Stimulated activated naive B cell treated with anti-CD40 and anti-IgM and Interleukin-4, amounts not matched to agents 10 μg/mL and 1 μg/mL and 100 μg/mL, for 72 hours (primary cell): ENCODE data around the gene RALGAPB.
"Not testable (repeated sequence)": the region's sequence is repeated elsewhere in the genome, so short reads cannot be mapped to it uniquely, and the experiment has no call there.

Experiments used
- ATAC-seq, 2 donors: fragments of 150-1000 bp; cut with Tn5 transposase; replicated peaks; 2 replicates each; pipeline ENCODE4 v1.10.0; 2021; ENCODE audit warnings: moderate library complexity in 1 of 2
- DNase-seq: peaks from one replicate; pipeline ENCODE4 v3.0.0; 2021
- H3K27ac Mint-ChIP-seq: one replicate; pipeline ENCODE4 v1.8.0; 2022; ENCODE audit warnings: mild to moderate bottlenecking, mixed read lengths
- H3K27me3 Mint-ChIP-seq, 2 donors: one replicate each; pipeline ENCODE4 v1.8.0; 2022; ENCODE audit warnings: mixed read lengths in 2 of 2
- H3K36me3 Mint-ChIP-seq, 2 donors: one replicate each; pipeline ENCODE4 v1.8.0; 2022; ENCODE audit warnings: mixed read lengths in 2 of 2, mild to moderate bottlenecking in 1 of 2
- H3K4me1 Mint-ChIP-seq, 2 donors: one replicate each; pipeline ENCODE4 v1.8.0; 2022; ENCODE audit warnings: mixed read lengths in 2 of 2, mild to moderate bottlenecking in 1 of 2
- H3K4me3 Mint-ChIP-seq, 2 donors: one replicate each; pipeline ENCODE4 v1.8.0; 2022; ENCODE audit warnings: mild to moderate bottlenecking in 2 of 2, mixed read lengths in 2 of 2, moderate library complexity in 1 of 2
- H3K9me3 Mint-ChIP-seq, 2 donors: one replicate each; pipeline ENCODE4 v1.8.0; 2022; ENCODE audit warnings: mixed read lengths in 2 of 2, mild to moderate bottlenecking in 1 of 2

Gene RALGAPB

GRCh38 chr20:38434770-38435554 is 37.7 kb upstream of the RALGAPB start, which contains the start of gene SNHG17:
TSS of gene SNHG17 (minus strand) at chr20:38435328.
- H3K36me3 Mint-ChIP-seq, result peaks cover 33 to 46% of the 10 kb centered on the region in 2 donors
- H3K4me3 Mint-ChIP-seq, result peak within 1 kb of the TSS; percentile 91 to 92

GRCh38 chr20:38435555-38435939 is 37.1 kb upstream of the RALGAPB start:
- H3K27ac Mint-ChIP-seq, result peak overlapping the region; percentile 98
- ATAC-seq, result peak; percentile 6 to 10
- peaks cover 33 to 45% of the 10 kb centered on the region in 2 donors for H3K36me3 Mint-ChIP-seq
- peaks cover 0 to 12% of the 10 kb centered on the region in 2 donors for H3K27me3 Mint-ChIP-seq
- H3K4me3 Mint-ChIP-seq, result peak overlapping the region; percentile 91 to 92
- DNase-seq, result no peak
- peaks cover 26 to 36% of the 10 kb centered on the region in 2 donors for H3K4me1 Mint-ChIP-seq
- no peaks in the 10 kb centered on the region for H3K9me3 Mint-ChIP-seq

More at GRCh38 chr20:38434770-38435554, 37.7 kb upstream of the RALGAPB start, which contains the start of gene SNHG17:
- no peaks in the 10 kb centered on the region for H3K9me3 Mint-ChIP-seq
- peak within 1 kb of the TSS; percentile 98 for H3K27ac Mint-ChIP-seq
- H3K4me1 Mint-ChIP-seq, result peaks cover 26 to 37% of the 10 kb centered on the region in 2 donors
- DNase-seq (peak; percentile 80), ATAC-seq (peak; percentile 85 to 90)
- peaks cover 0 to 12% of the 10 kb centered on the region in 2 donors for H3K27me3 Mint-ChIP-seq

GRCh38 chr20:38437796-38438195 is 34.8 kb upstream of the RALGAPB start:
- peaks cover 17 to 23% of the 10 kb centered on the region in 2 donors for H3K36me3 Mint-ChIP-seq
- H3K27me3 Mint-ChIP-seq, result peaks cover 13 to 26% of the 10 kb centered on the region in 2 donors
- H3K27ac Mint-ChIP-seq, result no peak overlapping the region
- no peak overlapping the region for H3K4me3 Mint-ChIP-seq
- DNase-seq (no peak), ATAC-seq (no peak)
- peaks cover 13 to 14% of the 10 kb centered on the region in 2 donors for H3K4me1 Mint-ChIP-seq
- H3K9me3 Mint-ChIP-seq, result no peaks in the 10 kb centered on the region

GRCh38 chr20:38441110-38441509 is 31.5 kb upstream of the RALGAPB start:
- not testable (repeated sequence) for H3K4me1 Mint-ChIP-seq, H3K4me3 Mint-ChIP-seq, DNase-seq, H3K36me3 Mint-ChIP-seq, H3K27ac Mint-ChIP-seq, H3K9me3 Mint-ChIP-seq, ATAC-seq
- peaks cover 14 to 29% of the 10 kb centered on the region in 2 donors for H3K27me3 Mint-ChIP-seq

GRCh38 chr20:38441916-38442315 is 30.7 kb upstream of the RALGAPB start:
- Mint-ChIP-seq H3K27me3 (peaks cover 14 to 29% of the 10 kb centered on the region in 2 donors), H3K4me1 (peaks cover 7 to 12% of the 10 kb centered on the region in 2 donors), H3K9me3 (no peaks in the 10 kb centered on the region), H3K4me3 (no peak overlapping the region), H3K36me3 (no peaks in the 10 kb centered on the region), H3K27ac (peak overlapping the region; percentile 56)
- DNase-seq (no peak), ATAC-seq (no peak)

- no peak for ATAC-seq
- Mint-ChIP-seq H3K9me3 (no peaks in the 10 kb centered on the region), H3K27me3 (peaks cover 14 to 16% of the 10 kb centered on the region in 2 donors), H3K36me3 (peaks cover 17 to 23% of the 10 kb centered on the region in 2 donors), H3K27ac (no peak overlapping the region), H3K4me3 (no peak overlapping the region), H3K4me1 (peaks cover 25 to 37% of the 10 kb centered on the region in 2 donors)
- DNase-seq, result no peak
Observed at GRCh38 chr20:38445381-38445796, 27.3 kb upstream of the RALGAPB start.

- ATAC-seq, result no peak
- Mint-ChIP-seq H3K4me1 (peaks cover 30 to 40% of the 10 kb centered on the region in 2 donors), H3K9me3 (no peaks in the 10 kb centered on the region), H3K27ac (peak overlapping the region; percentile 94), H3K36me3 (peaks cover 23 to 29% of the 10 kb centered on the region in 2 donors), H3K27me3 (peaks cover 14 to 16% of the 10 kb centered on the region in 2 donors), H3K4me3 (peak overlapping the region; percentile 86 to 90)
- no peak for DNase-seq
Observed at GRCh38 chr20:38445901-38446425, 26.7 kb upstream of the RALGAPB start.

- DNase-seq (peak; percentile 88), ATAC-seq (peak; percentile 95 to 97)
- H3K4me1 Mint-ChIP-seq, result peaks cover 31 to 43% of the 10 kb centered on the region in 2 donors
- no peaks in the 10 kb centered on the region for H3K9me3 Mint-ChIP-seq
- peaks cover 12 to 14% of the 10 kb centered on the region in 2 donors for H3K27me3 Mint-ChIP-seq
- H3K4me3 Mint-ChIP-seq, result peak overlapping the region; percentile 86 to 90
- peak overlapping the region; percentile 94 for H3K27ac Mint-ChIP-seq
- peaks cover 30 to 35% of the 10 kb centered on the region in 2 donors for H3K36me3 Mint-ChIP-seq
Observed at GRCh38 chr20:38446441-38447209, 26.0 kb upstream of the RALGAPB start.

- no peak for DNase-seq
- Mint-ChIP-seq H3K9me3 (no peaks in the 10 kb centered on the region), H3K36me3 (peaks cover 30 to 39% of the 10 kb centered on the region in 2 donors), H3K4me3 (peak overlapping the region; percentile 86 to 90), H3K27ac (peak overlapping the region; percentile 94), H3K4me1 (peaks cover 31 to 41% of the 10 kb centered on the region in 2 donors), H3K27me3 (peaks cover 6 to 8% of the 10 kb centered on the region in 2 donors)
- no peak for ATAC-seq
Observed at GRCh38 chr20:38447251-38447661, 25.4 kb upstream of the RALGAPB start.

- Mint-ChIP-seq H3K9me3 (no peaks in the 10 kb centered on the region), H3K27ac (peak overlapping the region; percentile 94), H3K36me3 (peaks cover 34 to 44% of the 10 kb centered on the region in 2 donors), H3K27me3 (no peaks in the 10 kb centered on the region), H3K4me1 (peaks cover 31 to 39% of the 10 kb centered on the region in 2 donors), H3K4me3 (peak overlapping the region; percentile 86 to 90)
- DNase-seq (peak; percentile 60), ATAC-seq (peak; percentile 79 to 85)
Observed at GRCh38 chr20:38447931-38448675, 24.5 kb upstream of the RALGAPB start.

- no peak for ATAC-seq
- peak overlapping the region; percentile 20 for H3K27ac Mint-ChIP-seq
- H3K27me3 Mint-ChIP-seq, result no peaks in the 10 kb centered on the region
Observed at GRCh38 chr20:38449046-38449445, 23.6 kb upstream of the RALGAPB start.

GRCh38 chr20:38450412-38450975 is 22.1 kb upstream of the RALGAPB start:
- Mint-ChIP-seq H3K4me1 (peaks cover 41 to 42% of the 10 kb centered on the region in 2 donors), H3K27ac (no peak overlapping the region), H3K4me3 (no peak overlapping the region), H3K27me3 (no peaks in the 10 kb centered on the region), H3K36me3 (peaks cover 34 to 47% of the 10 kb centered on the region in 2 donors), H3K9me3 (no peaks in the 10 kb centered on the region)
- no peak for ATAC-seq
- no peak for DNase-seq

More at GRCh38 chr20:38449046-38449445, 23.6 kb upstream of the RALGAPB start:
- Mint-ChIP-seq H3K36me3 (peaks cover 34 to 47% of the 10 kb centered on the region in 2 donors), H3K4me1 (peaks cover 39 to 44% of the 10 kb centered on the region in 2 donors), H3K9me3 (no peaks in the 10 kb centered on the region), H3K4me3 (no peak overlapping the region)
- no peak for DNase-seq

GRCh38 chr20:38452880-38453624 is 19.6 kb upstream of the RALGAPB start:
- no peak for DNase-seq
- H3K27me3 Mint-ChIP-seq, result no peaks in the 10 kb centered on the region
- no peak overlapping the region for H3K4me3 Mint-ChIP-seq
- ATAC-seq, result no peak
- H3K36me3 Mint-ChIP-seq, result peaks cover 34 to 44% of the 10 kb centered on the region in 2 donors
- no peak overlapping the region for H3K27ac Mint-ChIP-seq
- H3K9me3 Mint-ChIP-seq, result no peaks in the 10 kb centered on the region
- peaks cover 25 to 27% of the 10 kb centered on the region in 2 donors for H3K4me1 Mint-ChIP-seq
